Upper lobe of left lung (tissue), 6 donors: Measurements from ENCODE around the gene RAB25. TPM values are rescaled to one million over a fixed set of nuclear protein-coding genes. Genes with fewer than 3 reads are reported as not detected.

ENCODE experiments used
- ATAC-seq, 2 donors: fragments of 200-7000 bp; cut with Tn5 transposase; one replicate each; pipeline ENCODE4 v1.9.1; 2022; ENCODE audit warnings: mild to moderate bottlenecking in 2 of 2, moderate library complexity in 2 of 2; ENCODE audit not compliant: low FRiP score in 2 of 2
- DNase-seq, 2 donors: peaks; one replicate each; pipeline ENCODE4 v3.0.0-alpha.2; 2019 to 2020
- H3K27ac ChIP-seq, 4 donors: fragments of 200-600 bp; sonication (generic); one replicate each; pipeline ENCODE4 v1.5.1; 2016 to 2019
- H3K27me3 ChIP-seq, 4 donors: fragments of 200-600 bp; sonication (generic); one replicate each; pipeline ENCODE4 v1.5.1; 2017 to 2019
- H3K36me3 ChIP-seq, 4 donors: fragments of 200-600 bp; sonication (generic); one replicate each; pipeline ENCODE4 v1.5.1; 2016 to 2019
- H3K4me1 ChIP-seq, 4 donors: fragments of 200-600 bp; sonication (generic); one replicate each; pipeline ENCODE4 v1.5.1; 2018 to 2019
- H3K4me3 ChIP-seq, 4 donors: fragments of 200-600 bp; sonication (generic); one replicate each; pipeline ENCODE4 v1.5.1; 2017 to 2019; ENCODE audit warnings: mild to moderate bottlenecking in 2 of 4, moderate library complexity in 1 of 4
- H3K9me3 ChIP-seq, 4 donors: fragments of 200-600 bp; sonication (generic); one replicate each; pipeline ENCODE4 v1.5.1; 2018 to 2019
- CTCF ChIP-seq, 6 experiments: fragments of 450-650 bp in 4 of 6; fragments of 200-600 bp in 2 of 6; sonication (generic) in 2 of 6; IDR thresholded peaks; one replicate each; pipeline ENCODE4 v1.5.1; 2016 to 2019; ENCODE audit warnings: antibody characterized with exemption in 6 of 6
- EP300 ChIP-seq, 4 donors: sonication (generic); formaldehyde crosslinking; IDR thresholded peaks; one replicate each; pipeline ENCODE4 v1.5.1; 2017; ENCODE audit warnings: antibody characterized with exemption in 4 of 4, control low read depth in 2 of 4
- POLR2A ChIP-seq, 4 donors: fragments of 450-650 bp; IDR thresholded peaks; one replicate each; pipeline ENCODE4 v1.5.1; 2016 to 2017; ENCODE audit warnings: antibody characterized with exemption in 4 of 4, mild to moderate bottlenecking in 2 of 4
- POLR2AphosphoS5 ChIP-seq, 2 donors: sonication (generic); formaldehyde crosslinking; IDR thresholded peaks; one replicate each; pipeline ENCODE4 v1.5.1; 2017; ENCODE audit warnings: antibody characterized with exemption in 2 of 2
- WGBS, 2 donors: methylation state at CpG; one replicate each; pipeline ENCODE4 v1.1.5; 2017 to 2018; 5-methylcytosine and 5-hydroxymethylcytosine counted together
- total RNA-seq, 6 donors: library from RNA; depleted of rRNA in 4 of 6; stranded (reverse); fragments of >200 nt in 4 of 6; gene quantifications; one replicate each; pipeline versions ENCODE4 v1.1.0 to v1.2.1, GENCODE V29; 2016 to 2021
- donor health status: DM: no; HTN: no; CAD: no; lungs with moderate emphysema.
- donor health status: DM: no; HTN: yes; CAD: no; lungs with severe emphysema.

Gene RAB25
- total RNA-seq, 6 donors from 2014 or later, result 58.7 to 123 (median 88.9) TPM

GRCh38 chr1:156054500-156055280 lies 6.3 kb upstream of the RAB25 start, which contains the start of gene LAMTOR2:
Gene LAMTOR2, plus strand, starts transcription at chr1:156054782. Its CDS starts 108 bp downstream, at chr1:156054890.
- Histone ChIP-seq H3K27me3 (no peaks in the 10 kb centered on the region), H3K27ac (peak within 1 kb of the TSS; percentile 82 to 90 (median 87)), H3K9me3 (no peaks in the 10 kb centered on the region), H3K4me1 (peaks cover 13 to 31% (median 20%) of the 10 kb centered on the region in 4 donors), H3K4me3 (peak within 1 kb of the TSS; percentile 59 to 99 (median 92)), H3K36me3 (peaks cover 0 to 24% (median 10%) of the 10 kb centered on the region in 4 donors)
- TF ChIP-seq EP300 (IDR thresholded peaks at IDR 0.05) (no peak), POLR2AphosphoS5 (IDR thresholded peaks at IDR 0.05) (peak; percentile 76 to 80), CTCF (IDR thresholded peaks at IDR 0.05) (peak in 2 of 6 experiments; percentile 26), POLR2A (IDR thresholded peaks at IDR 0.05) (peak in 2 of 4 donors; percentile 72 to 78)
- DNase-seq, result peak; percentile 96 to 99
- ATAC-seq, result peak; percentile 95 to 97
- 0 to 1% methylated on average over 10 to 38 of the region's 53 CpGs for WGBS, 2 donors

- ATAC-seq (no peak), DNase-seq (no peak)
- Histone ChIP-seq H3K27me3 (no peaks in the 10 kb centered on the region), H3K9me3 (no peaks in the 10 kb centered on the region), H3K4me3 (peak overlapping the region; percentile 59 to 99 (median 92)), H3K36me3 (peaks cover 0 to 16% (median 7%) of the 10 kb centered on the region in 4 donors), H3K27ac (peak overlapping the region; percentile 82 to 90 (median 87)), H3K4me1 (peaks cover 13 to 27% (median 20%) of the 10 kb centered on the region in 4 donors)
- WGBS, 2 donors, result 20 to 45% methylated on average over 6 to 16 of the region's 17 CpGs
- no peak for TF ChIP-seq CTCF (IDR thresholded peaks at IDR 0.05)
- TF ChIP-seq POLR2AphosphoS5 (IDR thresholded peaks at IDR 0.05), result no peak
- TF ChIP-seq POLR2A (IDR thresholded peaks at IDR 0.05), result no peak
- TF ChIP-seq EP300 (IDR thresholded peaks at IDR 0.05), result no peak
Observed at GRCh38 chr1:156055281-156056048, 5.5 kb upstream of the RAB25 start.

DNA sequence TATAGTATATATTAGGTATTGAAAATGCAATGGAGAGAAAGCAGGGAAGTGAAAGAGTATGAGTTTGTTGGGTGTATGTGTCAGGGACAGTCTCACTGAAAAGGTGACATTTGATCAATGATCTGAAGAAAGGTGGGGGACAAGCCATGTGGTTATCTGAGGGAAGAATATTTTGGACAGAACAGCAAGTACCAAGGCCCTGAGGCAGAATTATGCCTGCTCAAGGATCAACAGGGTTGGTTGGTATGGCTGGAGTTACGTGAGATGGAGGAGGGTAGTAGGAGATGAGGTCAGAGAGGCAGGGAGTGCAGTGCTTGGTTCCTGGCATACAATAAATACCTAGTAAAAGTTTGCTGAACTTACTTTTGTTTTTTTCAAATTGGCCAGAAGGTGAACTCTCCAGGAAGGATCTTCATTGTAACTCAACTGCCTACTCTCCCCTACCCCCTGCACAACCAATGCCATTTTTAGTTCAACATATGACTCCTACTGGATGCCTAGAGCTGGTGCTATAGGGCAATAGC lies 4.6 kb upstream of the RAB25 start:
- Histone ChIP-seq H3K4me3 (no peak overlapping the region), H3K36me3 (peaks cover 0 to 16% (median 6%) of the 10 kb centered on the region in 4 donors), H3K4me1 (peaks cover 13 to 25% (median 20%) of the 10 kb centered on the region in 4 donors), H3K27me3 (no peaks in the 10 kb centered on the region), H3K9me3 (no peaks in the 10 kb centered on the region), H3K27ac (peak overlapping the region in 1 of 4 donors; percentile 90)
- DNase-seq (no peak), ATAC-seq (no peak)
- TF ChIP-seq EP300 (IDR thresholded peaks at IDR 0.05), result no peak
- no peak for TF ChIP-seq CTCF (IDR thresholded peaks at IDR 0.05)
- no peak for TF ChIP-seq POLR2AphosphoS5 (IDR thresholded peaks at IDR 0.05)
- TF ChIP-seq POLR2A (IDR thresholded peaks at IDR 0.05), result no peak
- 86 to 100% methylated on average over 1 of the region's 1 CpG for WGBS, 2 donors

DNA sequence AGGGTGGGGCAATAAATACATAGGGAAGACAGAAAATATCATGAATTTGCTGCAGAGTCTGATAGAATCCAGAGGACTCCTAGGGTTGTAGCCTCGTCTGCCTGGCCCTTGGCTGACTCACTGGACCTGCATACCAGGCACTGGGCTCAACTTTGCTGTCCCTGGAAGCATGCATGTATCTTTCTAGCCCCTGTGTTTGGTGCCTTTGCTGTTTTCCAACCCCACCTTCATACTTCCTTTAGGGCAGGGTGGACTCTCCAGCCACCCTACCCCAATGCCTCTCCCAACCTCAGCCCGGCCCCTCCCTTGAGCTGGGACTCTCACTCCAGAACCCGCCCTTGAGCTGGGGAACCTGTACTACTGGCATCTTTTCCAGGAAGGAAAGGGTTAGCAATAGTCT lies 1.2 kb downstream of the RAB25 start:
- WGBS, 2 donors, result 61 to 68% methylated on average over 3 of the region's 3 CpGs
- H3K4me3 ChIP-seq, result peak overlapping the region in 3 of 4 donors; percentile 38 to 54 (median 51)
- no peak for ATAC-seq

More for the DNA sequence above, 1.2 kb downstream of the RAB25 start:
- no peak for TF ChIP-seq CTCF (IDR thresholded peaks at IDR 0.05)
- TF ChIP-seq EP300 (IDR thresholded peaks at IDR 0.05), result no peak
- no peak for TF ChIP-seq POLR2A (IDR thresholded peaks at IDR 0.05)
- TF ChIP-seq POLR2AphosphoS5 (IDR thresholded peaks at IDR 0.05), result no peak
- H3K4me1 ChIP-seq, result peaks cover 0 to 10% (median 0%) of the 10 kb centered on the region in 4 donors
- H3K27me3 ChIP-seq, result no peaks in the 10 kb centered on the region
- H3K36me3 ChIP-seq, result peaks cover 0 to 11% (median 6%) of the 10 kb centered on the region in 4 donors
- no peaks in the 10 kb centered on the region for H3K9me3 ChIP-seq
- peak overlapping the region in 3 of 4 donors; percentile 7 to 70 (median 25) for H3K27ac ChIP-seq
- DNase-seq, result peak in 1 of 2 donors; percentile 35
